ENCODE results near the gene TBC1D24. TPM values are rescaled to one million over a fixed set of nuclear protein-coding genes. Genes with fewer than 3 reads are reported as not detected.

The TBC1D24 gene
- polyA plus RNA-seq, 3 donors, result 0.76 to 5.9 (median 2.1) TPM

DNA sequence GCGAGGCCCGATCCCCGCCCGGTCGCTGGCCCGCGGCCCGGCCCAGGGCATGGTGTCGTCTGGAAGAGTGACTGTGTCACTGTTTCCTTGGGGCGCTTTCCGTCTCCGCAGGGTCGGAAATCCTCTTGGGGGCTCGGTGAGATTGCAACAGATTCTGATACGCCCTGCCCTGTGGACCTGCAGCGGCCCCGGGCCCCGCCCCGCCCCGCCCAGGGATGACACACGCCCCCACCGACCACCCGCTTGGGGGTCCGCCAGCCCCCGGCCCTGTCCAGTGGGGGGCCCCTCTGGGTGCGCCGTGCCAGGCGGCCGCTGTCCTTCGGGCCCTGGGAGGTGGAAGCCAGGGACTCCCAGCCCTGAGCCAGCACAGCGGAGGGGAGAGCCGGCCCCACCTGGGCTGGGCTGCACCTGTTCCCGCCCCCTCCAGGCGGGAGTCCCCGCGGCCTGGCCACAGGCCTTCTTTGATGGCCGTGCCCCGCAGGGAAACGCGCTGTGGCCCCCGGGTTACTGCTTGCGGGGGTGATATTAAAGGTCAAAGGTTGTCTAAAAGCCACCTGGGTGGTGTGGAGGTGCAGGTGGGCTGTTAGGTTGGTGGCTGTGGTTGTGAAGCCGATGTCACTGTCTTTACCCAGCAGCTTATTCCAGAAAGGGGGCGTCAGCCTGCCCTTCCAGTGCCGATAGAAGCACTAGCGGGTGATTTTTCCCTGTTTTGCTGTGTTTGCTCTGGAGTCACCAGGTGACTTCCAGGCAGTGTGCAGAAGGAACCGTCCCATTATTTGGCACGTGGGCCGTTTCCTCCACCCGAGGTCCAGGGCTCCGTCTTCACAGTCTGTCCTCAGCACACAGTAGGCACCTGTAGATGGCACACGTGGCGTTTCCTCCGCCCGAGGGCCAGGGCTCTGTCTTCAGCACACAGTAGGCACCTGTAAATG is 752 bp downstream of the TBC1D24 start:
- 15% methylated on average over 53 of the region's 55 CpGs for WGBS (ENCODE audit: insufficient coverage)
- Mint-ChIP-seq H3K27ac (peak overlapping the region in 1 of 7 donors; percentile 41), H3K36me3 (peaks cover 0 to 23% of the 10 kb centered on the region in 2 donors)

DNA sequence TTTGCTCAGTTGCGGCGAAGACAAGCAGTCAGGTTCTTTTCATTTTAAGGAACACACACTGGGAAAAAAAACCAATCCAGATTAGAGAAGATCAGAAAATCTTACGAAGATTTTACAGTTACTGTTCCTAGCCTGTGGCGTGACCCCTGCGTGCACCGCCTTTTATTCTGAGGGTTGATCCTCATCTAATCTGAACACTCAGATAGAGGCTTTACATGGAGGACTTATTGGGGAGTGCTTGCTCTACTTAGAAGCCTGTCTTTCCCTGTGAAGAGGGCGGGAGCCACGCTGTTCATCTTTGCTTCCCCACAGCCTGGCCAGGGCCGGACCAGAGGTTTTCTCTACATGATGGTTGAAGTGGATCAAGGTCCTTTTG is 1.4 kb downstream of the TBC1D24 start:
- peak overlapping the region; percentile 61 to 62 for H3K4me3 Mint-ChIP-seq
- no peak overlapping the region for H3K27ac Mint-ChIP-seq
- Histone ChIP-seq H3K27me3 (ENCODE audit: control insufficient read depth in 2 of 2, insufficient read depth in 2 of 2, low read length in 2 of 2) (peaks cover 14 to 18% of the 10 kb centered on the region in 2 donors), H3K4me2 (replicated peaks; ENCODE audit: extremely low read depth, low read length, poor library complexity, severe bottlenecking) (peak overlapping the region; percentile 80), H3K9ac (ENCODE audit: insufficient read depth, low read length, poor library complexity, severe bottlenecking) (no peak overlapping the region), H3K4me3 (replicated peaks in 1 of 3; ENCODE audit: low read depth in 2 of 3, low read length in 3 of 3) (peak overlapping the region in 1 of 3 experiments; percentile 73), H4K20me1 (ENCODE audit: insufficient read depth, low read length) (peaks cover 33% of the 10 kb centered on the region), H3K79me2 (ENCODE audit: insufficient read depth, low read length) (peaks cover 66% of the 10 kb centered on the region), H3K4me1 (ENCODE audit: control insufficient read depth in 1 of 2, insufficient read depth in 2 of 2, low read length in 2 of 2) (peaks cover 18 to 59% of the 10 kb centered on the region in 2 donors), H3K9me3 (replicated peaks in 1 of 2; ENCODE audit: control insufficient read depth in 1 of 2, insufficient read depth in 1 of 2, low read length in 2 of 2) (peaks cover 0 to 10% of the 10 kb centered on the region in 2 donors), H2AFZ (ENCODE audit: insufficient read depth, low read depth, low read length, poor library complexity, severe bottlenecking) (no peak overlapping the region), H3K27ac (ENCODE audit: low read depth in 1 of 2, low read length in 2 of 2) (no peak overlapping the region), H3K36me3 (replicated peaks in 1 of 2; ENCODE audit: control insufficient read depth in 1 of 2, insufficient read depth in 2 of 2, low read length in 2 of 2) (no peaks in the 10 kb centered on the region)
- WGBS (ENCODE audit: insufficient coverage), result 80% methylated on average over 1 of the region's 9 CpGs
- DNase-seq, result no peak
- TF ChIP-seq, protein P1, sequence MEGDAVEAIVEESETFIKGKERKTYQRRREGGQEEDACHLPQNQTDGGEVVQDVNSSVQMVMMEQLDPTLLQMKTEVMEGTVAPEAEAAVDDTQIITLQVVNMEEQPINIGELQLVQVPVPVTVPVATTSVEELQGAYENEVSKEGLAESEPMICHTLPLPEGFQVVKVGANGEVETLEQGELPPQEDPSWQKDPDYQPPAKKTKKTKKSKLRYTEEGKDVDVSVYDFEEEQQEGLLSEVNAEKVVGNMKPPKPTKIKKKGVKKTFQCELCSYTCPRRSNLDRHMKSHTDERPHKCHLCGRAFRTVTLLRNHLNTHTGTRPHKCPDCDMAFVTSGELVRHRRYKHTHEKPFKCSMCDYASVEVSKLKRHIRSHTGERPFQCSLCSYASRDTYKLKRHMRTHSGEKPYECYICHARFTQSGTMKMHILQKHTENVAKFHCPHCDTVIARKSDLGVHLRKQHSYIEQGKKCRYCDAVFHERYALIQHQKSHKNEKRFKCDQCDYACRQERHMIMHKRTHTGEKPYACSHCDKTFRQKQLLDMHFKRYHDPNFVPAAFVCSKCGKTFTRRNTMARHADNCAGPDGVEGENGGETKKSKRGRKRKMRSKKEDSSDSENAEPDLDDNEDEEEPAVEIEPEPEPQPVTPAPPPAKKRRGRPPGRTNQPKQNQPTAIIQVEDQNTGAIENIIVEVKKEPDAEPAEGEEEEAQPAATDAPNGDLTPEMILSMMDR (IDR thresholded peaks at IDR 0.05), result no peak
- H3K36me3 Mint-ChIP-seq, result peaks cover 1 to 30% of the 10 kb centered on the region in 2 donors
- H3K9me3 Mint-ChIP-seq, result peaks cover 0 to 9% (median 0%) of the 10 kb centered on the region in 7 donors
- H3K4me1 Mint-ChIP-seq, result peaks cover 37% of the 10 kb centered on the region
- peaks cover 17 to 23% (median 19%) of the 10 kb centered on the region in 3 donors for H3K27me3 Mint-ChIP-seq (ENCODE audit: low read depth in 3 of 3)
- intact Hi-C loops (cut with micrococcal nuclease), result loop anchor here in 1 of 2 donors (10.0 kb wide), 1 partner anchor 52 kb away; the partner anchor contains the start of gene CCNF

More for the DNA sequence above, 752 bp downstream of the TBC1D24 start:
- Histone ChIP-seq H4K20me1 (ENCODE audit: insufficient read depth, low read length) (peaks cover 28% of the 10 kb centered on the region), H3K9ac (ENCODE audit: insufficient read depth, low read length, poor library complexity, severe bottlenecking) (peak overlapping the region; percentile 51), H3K4me1 (ENCODE audit: control insufficient read depth in 1 of 2, insufficient read depth in 2 of 2, low read length in 2 of 2) (peaks cover 18 to 62% of the 10 kb centered on the region in 2 donors), H3K27ac (ENCODE audit: low read depth in 1 of 2, low read length in 2 of 2) (peak overlapping the region in 1 of 2 donors; percentile 31), H3K36me3 (replicated peaks in 1 of 2; ENCODE audit: control insufficient read depth in 1 of 2, insufficient read depth in 2 of 2, low read length in 2 of 2) (no peaks in the 10 kb centered on the region), H3K4me3 (replicated peaks in 1 of 3; ENCODE audit: low read depth in 2 of 3, low read length in 3 of 3) (peak overlapping the region; percentile 29 to 73 (median 47)), H3K9me3 (replicated peaks in 1 of 2; ENCODE audit: control insufficient read depth in 1 of 2, insufficient read depth in 1 of 2, low read length in 2 of 2) (peaks cover 0 to 10% of the 10 kb centered on the region in 2 donors), H3K4me2 (replicated peaks; ENCODE audit: extremely low read depth, low read length, poor library complexity, severe bottlenecking) (peak overlapping the region; percentile 80), H3K27me3 (ENCODE audit: control insufficient read depth in 2 of 2, insufficient read depth in 2 of 2, low read length in 2 of 2) (peaks cover 16 to 22% of the 10 kb centered on the region in 2 donors), H3K79me2 (ENCODE audit: insufficient read depth, low read length) (peaks cover 61% of the 10 kb centered on the region), H2AFZ (ENCODE audit: insufficient read depth, low read depth, low read length, poor library complexity, severe bottlenecking) (peak overlapping the region; percentile 52)
- TF ChIP-seq, protein P1 (IDR thresholded peaks at IDR 0.05), result no peak
- intact Hi-C loops (cut with micrococcal nuclease), result loop anchor here in 1 of 2 donors (1.0 to 10.0 kb wide), 2 partner anchors 13 to 51 kb away; partner anchors contain the start of gene CCNF
- peak; percentile 32 to 47 (median 41) for DNase-seq
- peaks cover 19 to 27% (median 23%) of the 10 kb centered on the region in 3 donors for H3K27me3 Mint-ChIP-seq (ENCODE audit: low read depth in 3 of 3)
- peaks cover 37% of the 10 kb centered on the region for H3K4me1 Mint-ChIP-seq
- peak overlapping the region; percentile 61 to 70 for H3K4me3 Mint-ChIP-seq
- H3K9me3 Mint-ChIP-seq, result peaks cover 0 to 9% (median under 1%) of the 10 kb centered on the region in 7 donors
